Measurements from ENCODE around the gene PRRT2.

Gene PRRT2

DNA sequence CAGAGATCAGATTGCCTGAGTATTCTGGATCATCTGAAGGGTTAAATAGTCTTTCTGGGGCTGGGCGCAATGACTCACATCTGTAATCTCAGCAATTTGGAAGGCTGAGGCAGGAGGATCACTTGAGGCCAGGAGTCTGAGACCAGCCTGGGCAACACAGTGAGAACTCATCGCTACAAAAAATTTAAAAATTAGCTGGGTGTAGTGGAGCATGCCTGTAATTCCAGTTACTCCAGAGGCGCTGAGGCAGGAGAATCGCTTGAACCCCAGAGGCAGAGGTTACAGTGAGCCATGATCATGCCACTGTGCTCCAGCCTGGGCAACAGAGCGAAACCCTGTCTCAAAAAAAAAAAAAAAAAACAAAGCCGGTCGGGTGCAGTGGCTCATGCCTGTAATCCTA lies 23.9 kb downstream of the PRRT2 start:
- no peak for DNase-seq (ENCODE audit: low read depth)

DNA sequence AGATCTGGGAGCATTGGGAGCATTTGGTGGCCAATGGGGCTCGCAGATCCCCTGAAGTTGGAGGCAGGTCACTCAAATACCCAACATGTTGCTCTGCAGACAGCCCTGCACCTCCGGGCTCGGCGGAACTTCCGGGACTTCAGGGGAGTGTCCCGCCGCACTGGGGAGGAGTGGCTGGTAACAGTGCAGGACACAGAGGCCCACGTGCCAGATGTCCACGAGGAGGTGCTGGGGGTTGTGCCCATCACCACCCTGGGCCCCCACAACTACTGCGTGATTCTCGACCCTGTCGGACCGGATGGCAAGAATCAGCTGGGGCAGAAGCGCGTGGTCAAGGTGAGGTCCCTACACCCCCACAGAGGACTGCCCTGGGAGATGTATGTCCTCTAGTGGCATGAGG lies 24.6 kb downstream of the PRRT2 start:
- no peak for DNase-seq (ENCODE audit: low read depth)

DNA sequence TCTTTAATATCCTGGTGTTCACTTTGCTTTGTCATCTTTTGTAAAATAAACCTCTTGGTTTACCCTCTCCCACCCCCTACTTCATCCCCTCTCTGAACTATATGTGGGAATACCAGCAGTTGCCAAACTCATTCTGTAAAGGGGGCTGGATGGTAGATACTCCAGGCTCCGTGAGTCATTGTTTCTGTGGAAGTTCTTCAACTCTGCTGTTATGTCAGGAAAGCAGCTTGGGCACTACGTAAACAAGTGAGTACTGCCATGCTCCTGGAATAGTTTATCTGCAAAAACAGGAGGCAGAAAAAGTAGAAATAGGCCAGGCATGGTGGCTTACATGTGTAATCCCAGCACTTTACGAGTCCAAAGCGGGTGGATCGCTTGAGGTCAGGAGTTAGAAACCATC lies 25.8 kb downstream of the PRRT2 start:
- no peak for DNase-seq (ENCODE audit: low read depth)

DNA sequence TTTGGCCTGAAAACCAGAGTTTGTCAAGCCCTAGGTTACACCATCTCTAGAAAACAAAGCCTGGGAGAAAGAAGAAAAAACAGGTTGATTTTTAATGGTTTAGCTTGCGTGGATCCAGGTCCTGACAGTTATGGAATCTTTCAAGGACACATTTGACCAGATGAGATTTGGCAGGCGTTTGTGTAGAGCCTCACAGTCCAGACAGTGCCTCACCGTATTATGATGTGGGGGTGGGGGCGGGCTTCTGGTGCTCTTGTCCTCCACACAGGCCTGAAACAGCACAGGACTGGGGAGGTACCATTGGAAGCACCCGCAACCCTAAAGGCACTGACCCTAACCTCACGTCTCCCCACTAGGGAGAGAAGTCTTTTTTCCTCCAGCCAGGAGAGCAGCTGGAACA lies 27.8 kb downstream of the PRRT2 start:
- no peak for DNase-seq (ENCODE audit: low read depth)

DNA sequence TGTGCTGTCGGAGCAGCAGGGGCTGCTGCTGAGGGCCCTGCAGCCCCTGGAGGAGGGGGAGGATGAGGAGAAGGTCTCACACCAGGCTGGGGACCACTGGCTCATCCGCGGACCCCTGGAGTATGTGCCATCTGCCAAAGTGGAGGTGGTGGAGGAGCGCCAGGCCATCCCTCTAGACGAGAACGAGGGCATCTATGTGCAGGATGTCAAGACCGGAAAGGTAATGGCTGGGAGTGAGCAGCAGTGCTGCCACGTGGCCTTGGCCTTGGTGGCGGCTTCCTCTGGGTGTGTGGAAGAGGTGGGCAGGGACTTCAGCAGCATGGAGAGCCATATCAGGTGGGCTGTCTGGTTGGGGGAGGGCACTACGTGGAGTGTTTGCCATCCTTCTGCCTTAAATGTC lies 28.2 kb downstream of the PRRT2 start:
- no peak for DNase-seq (ENCODE audit: low read depth)

DNA sequence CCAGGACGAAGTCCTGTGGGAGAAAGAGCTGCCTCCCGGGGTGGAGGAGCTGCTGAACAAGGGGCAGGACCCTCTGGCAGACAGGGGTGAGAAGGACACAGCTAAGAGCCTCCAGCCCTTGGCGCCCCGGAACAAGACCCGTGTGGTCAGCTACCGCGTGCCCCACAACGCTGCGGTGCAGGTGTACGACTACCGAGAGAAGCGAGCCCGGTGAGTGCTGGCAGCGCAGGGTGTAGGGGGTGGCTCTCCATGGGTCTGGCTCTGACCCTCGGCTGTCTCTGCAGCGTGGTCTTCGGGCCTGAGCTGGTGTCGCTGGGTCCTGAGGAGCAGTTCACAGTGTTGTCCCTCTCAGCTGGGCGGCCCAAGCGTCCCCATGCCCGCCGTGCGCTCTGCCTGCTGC lies 29.6 kb downstream of the PRRT2 start:
- no peak for DNase-seq (ENCODE audit: low read depth)

DNA sequence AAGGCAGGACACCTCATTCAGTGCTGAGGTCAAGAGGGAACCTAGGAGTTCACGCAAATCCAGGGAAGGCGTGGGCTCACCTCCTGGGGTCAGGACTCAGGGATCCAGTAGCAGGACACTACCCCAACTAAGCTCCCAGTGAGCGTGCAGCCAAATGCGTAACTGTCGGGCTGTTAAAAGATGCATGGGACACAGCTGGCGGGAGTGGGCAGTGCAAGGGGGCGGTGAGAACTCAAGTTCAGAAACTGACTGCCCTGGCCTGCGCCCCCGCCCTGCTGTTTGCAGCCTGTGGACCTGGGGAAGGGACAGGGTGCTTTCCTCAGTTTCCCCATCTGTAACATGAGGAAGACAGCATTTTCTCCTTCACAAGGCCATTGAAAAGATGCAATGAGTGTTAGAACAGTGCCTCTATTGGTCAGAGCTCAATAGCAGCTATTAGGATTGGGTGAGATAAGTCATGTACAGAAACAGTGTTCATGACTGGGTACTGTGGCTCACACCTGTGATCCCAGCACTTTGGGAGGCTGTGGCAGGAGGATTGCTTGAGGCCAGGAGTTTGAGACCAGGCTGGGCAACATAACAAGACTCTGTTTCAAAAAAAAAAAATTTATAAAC lies 30.8 kb downstream of the PRRT2 start:
- no peak for DNase-seq (ENCODE audit: low read depth)

DNA sequence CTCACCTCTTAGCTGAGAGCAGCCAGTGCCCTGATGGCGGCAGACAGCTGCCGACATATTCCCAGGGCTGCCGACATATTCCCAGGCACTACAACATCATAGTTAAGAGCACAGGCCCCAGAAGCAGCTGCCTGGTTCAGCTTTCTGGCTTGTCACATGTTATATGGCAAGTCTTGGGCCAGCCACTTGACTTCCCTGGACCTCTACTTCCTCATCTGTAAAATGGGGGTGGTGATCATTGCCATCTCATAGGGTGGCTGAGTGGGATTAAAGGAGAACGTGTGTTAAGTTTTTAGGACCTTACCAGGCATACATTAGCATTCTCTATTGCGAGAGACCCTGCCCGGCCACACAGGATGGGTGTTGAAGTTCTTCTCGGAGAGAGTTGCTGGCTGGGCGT lies 31.9 kb downstream of the PRRT2 start:
- no peak for DNase-seq (ENCODE audit: low read depth)

DNA sequence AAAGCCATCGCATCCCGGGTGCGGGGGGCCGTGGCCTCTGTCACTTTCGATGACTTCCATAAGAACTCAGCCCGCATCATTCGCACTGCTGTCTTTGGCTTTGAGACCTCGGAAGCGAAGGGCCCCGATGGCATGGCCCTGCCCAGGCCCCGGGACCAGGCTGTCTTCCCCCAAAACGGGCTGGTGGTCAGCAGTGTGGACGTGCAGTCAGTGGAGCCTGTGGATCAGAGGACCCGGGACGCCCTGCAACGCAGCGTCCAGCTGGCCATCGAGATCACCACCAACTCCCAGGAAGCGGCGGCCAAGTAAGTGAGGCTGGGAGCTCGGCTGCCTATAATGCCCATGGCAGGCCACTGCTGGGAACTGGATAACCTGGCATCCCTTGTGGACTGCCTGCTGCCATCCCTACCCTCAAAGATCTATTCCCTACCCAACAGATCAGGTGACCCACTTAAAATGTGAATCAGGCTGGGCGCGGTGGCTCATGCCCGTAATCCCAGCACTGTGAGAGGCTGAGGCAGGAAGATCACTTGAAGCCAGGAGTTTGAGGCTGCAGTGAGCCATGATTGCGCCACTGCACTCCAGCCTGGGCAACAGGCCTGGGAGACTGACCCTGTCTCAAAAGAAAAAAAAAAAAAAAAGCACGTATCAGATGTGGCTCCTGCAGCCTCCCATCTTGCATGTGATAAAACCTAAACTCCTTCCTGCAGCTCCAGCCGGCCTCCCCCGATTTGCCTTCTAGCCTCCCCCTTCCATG lies 32.8 kb downstream of the PRRT2 start:
- DNase-seq (ENCODE audit: low read depth): no peak

DNA sequence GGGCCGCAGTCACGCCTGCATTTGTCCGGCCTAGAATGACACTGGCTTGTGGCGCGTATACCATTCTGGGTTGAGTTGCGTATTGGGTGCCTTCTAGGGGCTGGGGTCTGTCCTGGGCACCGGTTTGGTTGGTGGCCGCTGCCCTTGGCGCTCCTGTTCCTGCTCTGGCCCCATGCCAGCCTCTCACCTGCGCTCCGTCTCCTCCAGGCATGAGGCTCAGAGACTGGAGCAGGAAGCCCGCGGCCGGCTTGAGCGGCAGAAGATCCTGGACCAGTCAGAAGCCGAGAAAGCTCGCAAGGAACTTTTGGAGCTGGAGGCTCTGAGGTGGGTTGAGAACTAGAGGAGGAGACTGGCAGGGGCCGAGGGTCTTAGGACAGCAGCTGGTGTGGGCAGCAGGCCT lies 33.7 kb downstream of the PRRT2 start:
- no peak for DNase-seq (ENCODE audit: low read depth)

DNA sequence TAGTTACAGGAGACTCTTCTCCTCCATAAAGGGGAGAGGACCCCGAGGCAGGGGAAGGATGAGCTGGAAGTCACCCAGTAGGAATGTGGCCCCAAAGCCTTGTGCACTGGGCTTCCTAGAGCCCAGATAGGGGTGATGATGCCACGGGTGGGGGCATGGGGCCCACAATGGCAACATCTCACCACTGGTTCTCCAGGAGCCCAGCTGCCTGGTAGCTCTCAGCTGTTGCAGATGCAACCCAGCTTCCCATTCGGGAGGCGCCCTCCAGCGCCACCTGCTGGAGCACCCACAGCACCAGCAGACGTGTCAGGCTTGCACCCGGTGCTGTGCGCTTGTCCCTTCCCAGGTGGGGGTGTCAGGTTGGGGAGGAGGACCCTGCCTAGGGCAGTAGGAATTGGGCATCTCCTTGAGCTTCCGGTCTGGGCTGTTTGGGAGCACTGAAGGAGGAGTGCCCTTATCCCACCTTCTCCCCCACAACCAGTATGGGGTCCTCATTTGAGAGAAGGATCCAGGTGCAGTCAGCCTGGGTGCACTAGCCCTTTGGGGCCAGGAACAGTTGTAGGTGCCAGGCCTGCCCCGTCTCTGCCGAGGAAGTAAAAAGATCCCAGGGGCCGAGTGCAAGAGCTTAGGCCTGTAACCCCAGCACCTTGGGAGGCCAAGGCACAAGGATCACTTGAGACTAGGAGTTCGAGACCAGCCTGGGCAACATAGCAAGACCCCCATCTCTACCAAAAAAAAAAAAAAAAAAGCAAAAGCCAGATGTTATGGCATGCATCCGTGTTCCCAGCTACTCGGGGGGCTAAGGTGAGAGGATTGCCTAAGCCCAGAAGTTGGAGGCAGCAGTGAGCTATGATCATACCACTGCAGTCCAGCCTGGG lies 36.7 kb downstream of the PRRT2 start:
- DNase-seq (ENCODE audit: low read depth): peak; percentile 73

DNA sequence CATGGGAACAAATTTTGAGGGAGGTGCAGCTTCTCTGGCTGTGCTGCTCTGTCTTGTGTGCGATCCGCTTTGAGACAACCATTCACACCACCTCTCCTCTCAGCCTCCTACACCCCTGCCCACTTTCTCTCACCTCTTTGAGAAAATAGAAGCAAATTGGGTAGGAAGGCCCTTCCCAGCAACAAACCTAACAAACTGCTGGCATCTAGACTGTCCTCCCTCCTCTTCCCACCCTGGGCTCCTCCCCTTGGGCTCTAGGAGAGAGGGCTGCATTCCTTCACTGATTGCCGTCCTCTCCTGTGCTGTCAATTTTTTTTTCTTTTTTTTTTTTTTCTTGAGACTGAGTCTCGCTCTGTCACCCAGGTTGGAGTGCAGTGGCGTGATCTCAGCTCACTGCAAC lies 37.5 kb downstream of the PRRT2 start:
- no peak for DNase-seq (ENCODE audit: low read depth)

DNA sequence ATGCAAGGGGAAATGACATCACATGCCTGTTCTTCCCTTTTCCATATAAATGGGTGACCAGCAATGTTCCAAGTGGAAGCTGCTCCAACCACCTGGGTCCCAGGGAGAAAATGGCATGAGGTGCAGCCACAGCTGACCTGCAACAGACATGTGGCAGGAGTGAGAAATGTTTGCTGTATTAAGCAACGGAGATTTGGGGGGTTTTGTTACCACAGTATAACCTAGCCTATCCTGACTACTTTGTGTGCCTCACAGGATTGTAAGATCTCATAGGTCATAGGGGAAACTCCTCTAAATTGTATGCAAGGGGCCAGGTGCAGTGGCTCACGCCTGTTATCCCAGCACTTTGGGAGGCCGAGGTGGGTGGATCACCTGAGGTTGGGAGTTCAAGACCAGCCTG lies 39.0 kb downstream of the PRRT2 start:
- DNase-seq (ENCODE audit: low read depth): no peak

DNA sequence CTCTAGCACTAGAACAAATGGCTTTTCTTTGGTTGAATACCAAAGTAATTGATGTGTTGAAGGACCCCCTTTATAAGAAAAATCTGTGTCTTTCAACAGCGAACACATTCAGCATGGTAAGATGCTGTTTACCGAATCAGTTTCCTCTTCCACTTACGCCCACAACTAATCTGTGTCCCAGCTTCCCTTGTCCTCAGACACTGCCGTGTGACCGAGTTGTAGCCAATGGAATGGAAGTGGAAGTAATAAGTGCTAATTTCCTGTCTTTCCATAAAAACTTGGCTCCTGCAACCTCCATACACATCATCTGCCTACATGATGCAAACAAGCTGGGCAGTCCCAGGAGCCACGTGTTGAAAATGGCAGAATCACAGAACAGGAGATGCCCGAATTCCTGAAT lies 40.7 kb downstream of the PRRT2 start:
- no peak for DNase-seq (ENCODE audit: low read depth)

DNA sequence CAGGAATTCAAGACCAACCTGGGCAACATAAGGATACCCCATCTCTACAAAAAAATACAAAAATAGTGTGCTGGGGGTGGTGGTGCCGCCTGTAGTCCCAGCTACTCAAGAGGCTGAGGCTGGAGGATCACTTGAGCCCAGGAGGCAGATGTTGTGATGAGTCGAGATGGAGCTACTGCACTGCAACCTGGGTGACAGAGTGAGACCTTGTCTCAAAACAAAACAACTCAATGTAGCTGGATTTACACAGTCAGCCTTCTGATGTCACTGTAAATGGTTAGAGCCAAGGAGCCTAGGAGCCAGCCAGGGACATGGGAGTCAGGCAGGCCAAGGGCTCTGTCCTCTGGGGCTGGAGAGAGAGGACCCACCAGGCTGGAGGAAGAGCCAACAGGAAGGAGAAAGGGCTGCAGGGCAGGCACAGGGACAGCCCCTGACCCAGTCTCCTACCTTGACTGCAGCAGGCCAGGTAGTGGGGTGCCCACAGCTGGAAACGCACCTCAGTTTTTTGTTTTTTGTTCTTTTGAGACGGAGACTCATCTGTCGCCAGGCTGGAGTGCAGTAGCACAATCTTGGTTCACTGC lies 42.6 kb downstream of the PRRT2 start:
- no peak for DNase-seq (ENCODE audit: low read depth)

DNA sequence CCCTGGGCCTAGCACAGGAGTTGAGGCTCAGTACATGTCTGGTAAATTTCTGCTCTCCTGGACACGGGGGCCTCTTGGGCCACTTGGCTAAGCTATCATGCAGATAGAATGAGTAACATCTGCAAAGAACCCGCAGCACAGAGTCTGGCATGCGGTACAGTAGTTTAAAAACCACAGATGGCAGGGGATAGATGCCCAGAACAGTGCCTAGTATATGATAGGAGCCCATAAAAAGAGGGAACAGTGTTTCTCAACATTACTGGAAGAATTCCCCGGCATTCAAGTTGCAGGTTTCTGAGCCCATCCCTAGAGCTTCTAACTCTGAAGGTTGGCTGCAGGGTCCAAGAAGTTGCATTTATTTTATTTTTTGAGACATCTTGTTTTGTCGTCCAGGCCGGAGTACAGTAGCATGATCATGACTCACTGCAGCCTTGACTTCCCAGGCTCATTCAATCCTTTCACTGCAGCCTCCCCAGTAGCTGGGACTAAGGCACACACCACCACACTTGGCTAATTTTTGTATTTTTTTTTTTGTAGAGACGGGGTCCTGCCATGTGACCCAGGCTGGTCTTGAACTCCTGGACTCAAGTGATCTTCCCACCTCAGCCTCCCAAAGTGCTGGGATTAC lies 45.3 kb downstream of the PRRT2 start:
- DNase-seq (ENCODE audit: low read depth): no peak

DNA sequence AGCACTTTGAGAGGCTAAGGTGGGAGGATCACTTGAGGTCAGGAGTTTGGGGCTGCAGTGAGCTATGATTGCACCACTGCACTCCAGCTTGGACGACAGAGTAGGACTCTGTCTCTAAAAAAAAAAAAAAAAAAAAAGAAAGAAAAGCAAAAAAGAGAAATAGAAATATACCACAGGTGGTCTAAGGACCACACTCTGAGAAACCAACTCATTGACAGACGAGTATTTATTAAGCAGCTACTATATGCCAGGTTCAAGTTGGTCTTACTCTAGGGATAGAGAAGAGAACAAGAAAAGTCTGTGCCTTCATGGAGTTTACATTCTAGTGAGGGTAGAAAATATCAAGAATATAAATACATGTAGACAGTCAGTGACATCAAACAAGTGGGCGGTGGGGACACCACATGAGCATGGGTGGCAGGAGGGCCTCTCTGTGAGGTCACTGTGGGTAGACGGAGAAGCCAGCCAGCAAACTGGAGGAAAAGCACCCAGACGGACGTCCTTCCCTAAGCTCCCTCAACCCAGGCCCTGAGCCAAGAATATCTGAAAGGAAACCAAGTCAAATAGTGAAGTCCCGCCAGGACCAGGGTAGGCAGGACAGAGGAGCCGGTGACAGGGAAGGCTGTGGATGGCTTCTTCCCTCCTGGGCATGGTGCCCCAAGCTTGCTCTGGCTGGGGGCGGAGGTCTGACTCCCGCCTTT lies 46.3 kb downstream of the PRRT2 start:
- no peak for DNase-seq (ENCODE audit: low read depth)

DNA sequence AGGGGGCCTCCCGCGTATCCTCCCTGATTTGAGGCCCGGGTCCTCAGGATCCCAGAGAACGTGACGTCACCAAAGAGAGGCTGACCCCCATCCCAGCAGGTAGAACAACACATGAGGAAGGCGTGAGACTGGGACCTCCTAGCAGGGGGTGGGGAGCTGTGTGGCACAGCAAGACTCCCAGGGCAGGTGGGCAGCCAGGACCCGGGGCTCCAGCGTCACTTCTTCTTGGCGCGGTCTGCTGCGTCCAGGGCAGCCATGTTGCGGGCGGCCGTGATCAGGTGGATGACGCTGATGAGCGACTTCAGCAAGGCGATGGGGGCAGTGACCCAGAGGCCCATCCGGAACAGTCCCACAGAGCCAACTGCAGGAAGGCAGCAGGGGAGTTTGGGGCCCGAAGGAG lies 47.0 kb downstream of the PRRT2 start:
- no peak for DNase-seq (ENCODE audit: low read depth)

DNA sequence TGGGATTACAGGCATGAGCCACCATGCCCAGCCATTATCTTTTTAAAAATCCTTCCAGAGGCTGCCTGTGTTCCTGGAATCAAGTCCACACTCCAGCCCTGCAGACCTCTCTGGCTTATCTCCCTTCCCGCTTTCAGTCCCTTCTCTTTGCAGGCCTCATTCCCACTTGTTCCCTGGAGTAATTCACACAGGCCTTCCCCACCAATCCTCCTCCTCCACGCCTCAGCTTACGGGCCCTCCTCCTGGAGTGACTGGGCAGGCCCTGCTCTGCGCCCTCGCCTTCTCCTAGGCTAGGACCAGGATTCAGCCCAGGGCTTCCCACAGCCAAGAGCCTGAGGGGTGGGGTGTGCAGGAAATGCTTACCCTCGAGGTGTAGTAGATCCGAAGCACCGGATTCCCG lies 48.2 kb downstream of the PRRT2 start:
- no peak for DNase-seq (ENCODE audit: low read depth)

DNA sequence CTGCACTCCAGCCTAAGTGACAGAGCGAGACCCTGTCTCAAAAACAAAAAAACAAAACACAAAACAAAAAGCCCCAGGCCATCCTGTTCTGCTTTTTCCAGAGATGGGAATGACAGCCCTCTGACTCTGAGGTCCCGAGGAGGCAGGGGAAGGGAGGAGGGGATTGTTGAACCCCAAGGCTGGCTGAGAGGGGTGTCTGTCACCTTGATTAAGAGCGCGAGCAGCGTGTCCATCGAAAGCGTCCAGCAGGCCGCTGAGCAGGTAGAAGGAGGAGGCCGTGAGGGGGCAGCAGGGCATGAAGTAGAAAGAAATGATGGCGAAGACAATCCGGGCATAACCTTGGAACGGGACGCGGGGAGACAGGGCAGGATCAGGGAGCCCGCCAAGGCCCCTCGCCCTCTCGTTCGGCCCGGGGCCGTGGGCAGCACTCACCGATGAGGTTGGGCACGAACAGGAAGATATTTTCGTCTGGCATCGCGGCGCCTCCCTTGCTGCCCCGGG lies 50.4 kb downstream of the PRRT2 start:
- DNase-seq (ENCODE audit: low read depth): no peak

DNA sequence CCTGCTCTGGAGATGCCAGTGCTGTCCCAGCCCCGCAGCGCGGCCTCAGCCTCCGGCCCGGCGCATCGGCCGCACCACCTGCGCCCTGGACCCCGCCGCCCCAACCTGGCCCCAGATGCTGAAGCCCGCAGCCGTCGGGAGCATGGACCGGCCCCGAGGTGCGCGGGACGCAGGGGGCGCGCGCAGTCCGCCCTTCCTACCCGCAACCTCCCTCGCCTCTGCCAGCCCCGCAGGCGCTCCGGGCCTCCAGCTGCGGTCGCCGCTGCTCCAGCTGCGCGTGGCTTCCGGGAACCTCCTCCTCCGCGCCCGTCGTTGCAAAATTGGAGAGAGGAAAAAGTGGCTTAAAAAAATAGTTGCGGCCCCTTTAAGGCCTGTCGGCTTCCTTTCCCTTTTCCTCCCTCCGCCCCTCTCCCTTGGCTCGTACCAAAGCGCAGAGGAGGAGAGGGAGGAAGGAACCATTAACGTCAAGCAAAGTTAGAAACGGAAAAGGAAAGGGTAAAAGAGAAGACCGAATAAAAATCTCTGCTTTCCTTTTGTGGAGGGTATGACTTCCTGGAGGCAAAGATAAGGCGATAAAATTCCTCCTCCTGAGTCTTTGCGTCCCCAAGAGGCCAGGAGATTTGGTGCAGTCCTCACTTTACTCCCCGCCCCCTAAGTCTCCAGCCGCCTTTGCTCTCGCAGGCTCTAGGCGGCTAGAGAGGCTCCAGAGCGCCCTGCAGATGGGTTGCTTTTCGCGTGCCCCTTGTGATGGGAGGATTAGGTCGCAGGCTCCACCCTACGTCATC lies 51.1 kb downstream of the PRRT2 start, which contains the start of gene CDIPT:
TSS of gene CDIPT (minus strand) at position 343 of the 785 bp plus-strand sequence. CDS start 369 bp downstream, outside the sequence.
- DNase-seq (ENCODE audit: low read depth): peak; percentile 88

Measured in stimulated activated CD4-positive, alpha-beta T cell treated with anti-CD3 and anti-CD28 coated beads, Interleukin-2, amount 100 ng/mL, for 4 hours (primary cell).